ENCODE data around the gene CHAF1B. TPM values are rescaled to one million over a fixed set of nuclear protein-coding genes. Genes with fewer than 3 reads are reported as not detected.

The CHAF1B gene
- total RNA-seq, 6 experiments from 2014 or later: 0.27 to 2.1 (median 0.72) TPM

DNA sequence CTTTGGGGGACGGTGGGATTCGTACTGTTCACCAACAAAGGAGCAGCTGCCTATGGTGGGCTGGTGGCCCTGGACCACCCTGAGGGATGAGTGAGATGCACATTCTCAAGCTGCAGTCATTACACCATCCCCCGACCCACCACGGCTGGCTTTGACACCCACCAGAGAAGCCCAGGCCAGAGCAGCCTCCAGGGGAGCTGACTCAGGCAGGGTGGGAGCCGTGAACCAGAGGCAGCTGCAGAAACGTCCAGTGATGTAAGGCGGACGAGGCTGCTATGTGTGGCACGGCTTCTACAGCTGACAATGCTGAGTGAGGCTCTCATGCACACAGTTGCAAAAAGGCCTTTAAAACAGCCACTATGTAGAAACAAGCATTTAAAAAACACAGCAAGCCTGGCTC is 40.1 kb downstream of the CHAF1B start:
- DNase-seq: no peak
- WGBS (ENCODE audit: insufficient coverage, low coverage, low lambda C conversion rate, missing lambda C conversion rate): 87% methylated on average over 7 of the region's 9 CpGs
- intact Hi-C loops (cut with DNase I): loop anchor here (10.0 kb wide), 2 partner anchors 50 to 170 kb away; no protein-coding TSS in a partner anchor
- Histone ChIP-seq H3K36me3 (no peaks in the 10 kb centered on the region), H3K4me3 (no peak overlapping the region), H3K4me1 (peaks cover 0 to 5% (median 0%) of the 10 kb centered on the region in 4 donors), H3K9me3 (no peaks in the 10 kb centered on the region), H3K27me3 (no peaks in the 10 kb centered on the region), H3K27ac (no peak overlapping the region)
- no peak for TF ChIP-seq POLR2A (IDR thresholded peaks at IDR 0.05)
- TF ChIP-seq, protein P1, sequence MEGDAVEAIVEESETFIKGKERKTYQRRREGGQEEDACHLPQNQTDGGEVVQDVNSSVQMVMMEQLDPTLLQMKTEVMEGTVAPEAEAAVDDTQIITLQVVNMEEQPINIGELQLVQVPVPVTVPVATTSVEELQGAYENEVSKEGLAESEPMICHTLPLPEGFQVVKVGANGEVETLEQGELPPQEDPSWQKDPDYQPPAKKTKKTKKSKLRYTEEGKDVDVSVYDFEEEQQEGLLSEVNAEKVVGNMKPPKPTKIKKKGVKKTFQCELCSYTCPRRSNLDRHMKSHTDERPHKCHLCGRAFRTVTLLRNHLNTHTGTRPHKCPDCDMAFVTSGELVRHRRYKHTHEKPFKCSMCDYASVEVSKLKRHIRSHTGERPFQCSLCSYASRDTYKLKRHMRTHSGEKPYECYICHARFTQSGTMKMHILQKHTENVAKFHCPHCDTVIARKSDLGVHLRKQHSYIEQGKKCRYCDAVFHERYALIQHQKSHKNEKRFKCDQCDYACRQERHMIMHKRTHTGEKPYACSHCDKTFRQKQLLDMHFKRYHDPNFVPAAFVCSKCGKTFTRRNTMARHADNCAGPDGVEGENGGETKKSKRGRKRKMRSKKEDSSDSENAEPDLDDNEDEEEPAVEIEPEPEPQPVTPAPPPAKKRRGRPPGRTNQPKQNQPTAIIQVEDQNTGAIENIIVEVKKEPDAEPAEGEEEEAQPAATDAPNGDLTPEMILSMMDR (IDR thresholded peaks at IDR 0.05): no peak
- no peak for ATAC-seq

GRCh38 chr21:36427502-36427901 is 42.3 kb downstream of the CHAF1B start:
- Histone ChIP-seq H3K4me3 (no peak overlapping the region), H3K9me3 (no peaks in the 10 kb centered on the region), H3K36me3 (no peaks in the 10 kb centered on the region), H3K4me1 (peaks cover 0 to 2% (median 0%) of the 10 kb centered on the region in 4 donors), H3K27me3 (no peaks in the 10 kb centered on the region), H3K27ac (no peak overlapping the region)
- DNase-seq (no peak), ATAC-seq (no peak)
- intact Hi-C loops (cut with DNase I): loop anchor here (10.0 kb wide), 2 partner anchors 47 to 167 kb away; no protein-coding TSS in a partner anchor
- no peak for TF ChIP-seq POLR2A (IDR thresholded peaks at IDR 0.05)
- TF ChIP-seq, protein P1 (IDR thresholded peaks at IDR 0.05): no peak
- 100% methylated on average over 4 of the region's 4 CpGs for WGBS (ENCODE audit: insufficient coverage, low coverage, low lambda C conversion rate, missing lambda C conversion rate)

DNA sequence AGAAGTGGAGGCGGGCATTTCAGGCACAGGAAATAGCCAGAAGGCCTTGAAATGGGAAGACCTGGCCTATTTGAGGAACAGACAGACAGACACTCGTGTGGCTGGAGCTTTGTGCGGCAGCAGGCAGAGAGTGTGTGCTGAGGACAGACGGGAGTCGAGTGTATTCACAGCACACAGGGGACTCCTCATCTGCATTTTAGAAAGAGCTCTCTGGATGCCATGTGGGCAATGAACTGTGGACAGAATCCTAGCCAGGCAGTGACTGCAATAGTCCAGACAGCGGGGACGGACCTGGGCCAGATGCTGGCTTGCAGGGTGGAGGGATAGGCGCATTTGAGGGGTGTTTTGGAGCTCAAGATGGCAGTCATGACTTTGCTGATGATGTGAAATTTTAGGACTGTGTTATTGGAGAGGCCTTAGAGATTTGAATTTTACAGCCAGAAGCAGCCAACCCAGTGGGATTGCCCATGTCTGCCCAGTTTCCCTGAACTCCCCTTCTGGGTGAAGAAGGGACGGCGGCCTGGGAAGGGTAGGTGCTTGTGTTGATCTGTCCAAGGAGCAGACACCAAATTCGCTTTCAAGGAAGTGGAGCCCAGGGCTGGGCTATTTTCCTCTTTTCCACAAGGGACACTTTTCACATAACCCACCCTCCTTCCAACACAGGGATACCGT is 43.7 kb downstream of the CHAF1B start:
- no peaks in the 10 kb centered on the region for H3K9me3 ChIP-seq
- ATAC-seq (no peak), DNase-seq (no peak)
- no peaks in the 10 kb centered on the region for H3K27me3 ChIP-seq
- peak overlapping the region in 1 of 3 donors; percentile 72 for H3K27ac ChIP-seq
- intact Hi-C loops (cut with DNase I): loop anchor here (10.0 kb wide), 2 partner anchors 46 to 166 kb away; no protein-coding TSS in a partner anchor
- no peak overlapping the region for H3K4me3 ChIP-seq
- H3K4me1 ChIP-seq: no peaks in the 10 kb centered on the region
- 79% methylated on average over 3 of the region's 12 CpGs for WGBS (ENCODE audit: insufficient coverage, low coverage, low lambda C conversion rate, missing lambda C conversion rate)
- no peak for TF ChIP-seq POLR2A (IDR thresholded peaks at IDR 0.05)
- TF ChIP-seq, protein P1 (IDR thresholded peaks at IDR 0.05): no peak
- no peaks in the 10 kb centered on the region for H3K36me3 ChIP-seq

DNA sequence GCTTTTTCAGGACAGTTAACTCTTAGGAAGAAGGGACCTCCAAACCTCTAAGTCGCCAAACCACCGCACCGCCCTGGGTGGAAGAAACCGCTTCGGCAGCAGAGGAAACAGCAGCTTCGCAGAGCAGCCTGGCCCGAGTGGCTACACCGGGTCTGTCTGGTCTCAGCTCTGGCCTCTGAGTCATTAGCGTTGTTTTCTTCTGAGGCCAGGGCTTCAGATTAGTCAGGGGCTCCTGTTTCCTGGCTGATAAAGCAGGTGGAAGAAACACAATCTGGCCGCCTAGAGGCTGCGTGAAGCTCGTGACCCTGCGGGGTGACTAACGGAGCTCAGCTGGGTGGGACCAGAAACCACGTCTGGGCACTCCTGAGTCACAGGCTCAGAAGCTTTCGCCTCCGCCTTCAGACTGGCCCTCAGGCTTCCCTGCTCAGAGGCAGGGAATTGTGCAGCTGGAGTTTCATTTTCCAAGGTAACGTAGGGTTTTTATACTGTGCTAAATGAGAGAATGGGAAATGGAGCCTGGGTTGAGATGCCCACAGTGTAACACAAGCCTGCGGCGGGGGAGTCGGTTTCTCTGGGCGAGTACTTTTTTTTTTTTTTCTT is 44.9 kb downstream of the CHAF1B start:
- H3K27me3 ChIP-seq: no peaks in the 10 kb centered on the region
- WGBS (ENCODE audit: insufficient coverage, low coverage, low lambda C conversion rate, missing lambda C conversion rate): 35% methylated on average over 11 of the region's 22 CpGs
- no peak overlapping the region for H3K4me3 ChIP-seq
- intact Hi-C loops (cut with DNase I): loop anchor here (10.0 kb wide), 2 partner anchors 45 to 165 kb away; no protein-coding TSS in a partner anchor
- ATAC-seq (peak; percentile 81 to 91 (median 88)), DNase-seq (peak; percentile 59 to 71 (median 70))
- H3K36me3 ChIP-seq: no peaks in the 10 kb centered on the region
- H3K9me3 ChIP-seq: no peaks in the 10 kb centered on the region
- peak overlapping the region; percentile 9 to 72 (median 24) for H3K27ac ChIP-seq
- H3K4me1 ChIP-seq: no peaks in the 10 kb centered on the region
- TF ChIP-seq, protein P1 (IDR thresholded peaks at IDR 0.05): no peak
- TF ChIP-seq POLR2A (IDR thresholded peaks at IDR 0.05): peak; percentile 50

All from right lobe of liver (tissue), 6 donors.